Endothelial cell of umbilical vein (primary cell): ENCODE data around the gene SFXN4. TPM values are rescaled to one million over a fixed set of nuclear protein-coding genes. Genes with fewer than 3 reads are reported as not detected.

Source experiments
- BruUV-seq: library from RNA; stranded (reverse); fragments of 400-500 nt; replicated peaks from 2 replicates; lab custom pipeline; 2021; lab: Mats Ljungman, UMichigan
- CTCF ChIA-PET: fragments of 300-600, 350-600 bp; sonication (Branson Sonifier 250); formaldehyde crosslinking; loops from one replicate; lab custom pipeline; 2021; ENCODE audit warnings: antibody characterized with exemption, inconsistent platforms; lab: Charles Lee
- POLR2A ChIA-PET: fragments of 300-600, 350-600 bp; sonication (Branson Sonifier 250); formaldehyde crosslinking; loops from one replicate; lab custom pipeline; 2021; ENCODE audit warnings: antibody characterized with exemption, inconsistent platforms; lab: Charles Lee
- DNase-seq: peaks from one replicate; pipeline ENCODE4 v3.0.0-alpha.2; 2011; ENCODE audit warnings: low read depth, low spot score
- FAIRE-seq: peaks from 2 replicates; lab custom pipeline; 2011; peaks lifted over from hg19 to GRCh38; lab: Jason Lieb, UNC
- H2AFZ ChIP-seq: 2 replicates; pipeline ENCODE4 v1.6.0; 2012; ENCODE audit warnings: low read depth, low read length, control low read depth, inconsistent platforms
- H3K27ac ChIP-seq: 2 replicates; pipeline ENCODE4 v1.5.1; 2011; ENCODE audit warnings: low read depth, mild to moderate bottlenecking, control low read depth, low read length, moderate library complexity; ENCODE audit not compliant: insufficient read depth
- H3K27me3 ChIP-seq, 2 experiments: 2 replicates each; pipeline versions ENCODE4 v1.6.0 to v1.6.1; 2011; ENCODE audit warnings: low read length in 2 of 2, mixed read lengths in 1 of 2; ENCODE audit not compliant: control insufficient read depth in 2 of 2, insufficient read depth in 2 of 2
- H3K36me3 ChIP-seq, 2 experiments: 2 replicates in 1 of 2; 3 replicates in 1 of 2; pipeline ENCODE4 v1.5.1; 2011; ENCODE audit warnings: low read length in 2 of 2, mild to moderate bottlenecking in 1 of 2, moderate library complexity in 1 of 2; ENCODE audit not compliant: control insufficient read depth in 2 of 2, insufficient read depth in 2 of 2; ENCODE audit errors: extremely low read depth in 1 of 2
- H3K4me1 ChIP-seq: 3 replicates; pipeline ENCODE4 v1.5.1; 2011; ENCODE audit warnings: mild to moderate bottlenecking, low read length; ENCODE audit not compliant: control insufficient read depth, insufficient read depth; ENCODE audit errors: extremely low read depth
- H3K4me2 ChIP-seq: 2 replicates; pipeline ENCODE4 v1.6.1; 2011; ENCODE audit warnings: low read length, control low read depth, mixed read lengths; ENCODE audit not compliant: insufficient read depth
- H3K4me3 ChIP-seq, 3 experiments: fragments of 200-600 bp in 1 of 3; sonication (generic), shearing (Covaris generic) in 1 of 3; replicated peaks in 1 of 3; 2 replicates each; pipeline ENCODE4 v1.5.1; 2011 to 2016; ENCODE audit warnings: control low read depth in 3 of 3, low read length in 3 of 3, mild to moderate bottlenecking in 2 of 3, inconsistent platforms in 1 of 3, low read depth in 1 of 3, moderate library complexity in 1 of 3; ENCODE audit not compliant: insufficient read depth in 1 of 3
- H3K79me2 ChIP-seq: 2 replicates; pipeline ENCODE4 v1.6.0; 2012; ENCODE audit warnings: low read length, inconsistent platforms; ENCODE audit not compliant: control insufficient read depth, insufficient read depth
- H3K9ac ChIP-seq: replicated peaks from 2 replicates; pipeline ENCODE3; 2011; ENCODE audit warnings: low read length, control low read depth; ENCODE audit not compliant: insufficient read depth; ENCODE audit errors: extremely low read depth
- H3K9me1 ChIP-seq: replicated peaks from 3 replicates; pipeline ENCODE4 v1.6.0; 2011; ENCODE audit warnings: mild to moderate bottlenecking, low read length; ENCODE audit not compliant: control insufficient read depth, insufficient read depth; ENCODE audit errors: extremely low read depth
- H3K9me3 ChIP-seq: replicated peaks from 2 replicates; pipeline ENCODE4 v1.5.1; 2012; ENCODE audit warnings: low read length, inconsistent platforms; ENCODE audit not compliant: control insufficient read depth, insufficient read depth
- H4K20me1 ChIP-seq: replicated peaks from 2 replicates; pipeline ENCODE3; 2011; ENCODE audit warnings: mild to moderate bottlenecking, low read length; ENCODE audit not compliant: control insufficient read depth, insufficient read depth; ENCODE audit errors: extremely low read depth
- EZH2 ChIP-seq: IDR thresholded peaks from 2 replicates; pipeline ENCODE4 v1.6.1; 2012; ENCODE audit warnings: borderline replicate concordance, low read depth, mild to moderate bottlenecking, moderate library complexity, low read length, inconsistent platforms; ENCODE audit not compliant: severe bottlenecking
- FOS ChIP-seq: IDR thresholded peaks from 2 replicates; pipeline ENCODE4 v1.6.1; 2011; ENCODE audit warnings: mild to moderate bottlenecking, low read length, moderate library complexity, borderline replicate concordance; ENCODE audit not compliant: insufficient read depth
- GATA2 ChIP-seq: IDR thresholded peaks from 2 replicates; pipeline ENCODE4 v1.7.0; 2011; ENCODE audit warnings: low read depth, mild to moderate bottlenecking, moderate library complexity, mixed read lengths, low read length; ENCODE audit not compliant: insufficient read length, insufficient read depth
- JUN ChIP-seq: IDR thresholded peaks from 2 replicates; pipeline ENCODE4 v1.6.1; 2011; ENCODE audit warnings: borderline replicate concordance, low read depth; ENCODE audit not compliant: insufficient read length, insufficient read depth
- MAX ChIP-seq: IDR thresholded peaks from 2 replicates; pipeline ENCODE4 v1.6.1; 2011; ENCODE audit not compliant: insufficient read depth, insufficient read length
- MYC ChIP-seq: IDR thresholded peaks from one replicate; pipeline ENCODE4 v1.6.1; 2011; ENCODE audit warnings: mild to moderate bottlenecking, low read depth, low read length
- POLR2A ChIP-seq: IDR thresholded peaks from 2 replicates; pipeline ENCODE4 v1.6.1; 2012; ENCODE audit warnings: low read depth, mild to moderate bottlenecking, control low read depth, low read length
- POLR2AphosphoS5 ChIP-seq: IDR thresholded peaks from 2 replicates; pipeline ENCODE4 v1.6.1; 2012; ENCODE audit warnings: low read depth, mild to moderate bottlenecking, control low read depth, low read length, moderate library complexity; ENCODE audit not compliant: insufficient read depth
- dilution Hi-C: fragments of 300-500 bp; cut with MboI; formaldehyde crosslinking; loops from one replicate; pipeline ENCODE4 v1.15.0; 2019; ENCODE audit warnings: low sequenced_read_pairs; ENCODE audit not compliant: extremely low pct_ligation_motif_present
- intact Hi-C: fragments of 100-400 bp; cut with micrococcal nuclease; formaldehyde crosslinking; loops from one replicate; pipeline ENCODE4 v1.10.0; 2022
- polyA plus RNA-seq, 4 experiments: library from polyadenylated mRNA; depleted of rRNA in 3 of 4; stranded (reverse) in 3 of 4; unstranded in 1 of 4; fragments of >200 nt; gene quantifications; 2 replicates each; pipeline versions ENCODE4 v1.2.1 to v1.2.3, GENCODE V29; 2011 to 2012; ENCODE audit warnings: missing spikeins in 1 of 4
- total RNA-seq: library from RNA; stranded (reverse); gene quantifications from 2 replicates; pipeline ENCODE4 v1.2.3, GENCODE V29; 2021
- TF ChIP-seq, protein P1 (sequence below), 2 donors: IDR thresholded peaks; 1 replicate in 1 of 2; 2 replicates in 1 of 2; pipeline ENCODE4 v1.5.1; 2011; ENCODE audit warnings: low read length in 2 of 2, mild to moderate bottlenecking in 2 of 2, moderate library complexity in 2 of 2, control low read depth in 1 of 2, inconsistent platforms in 1 of 2, low read depth in 1 of 2; ENCODE audit not compliant: insufficient read depth in 1 of 2; ENCODE audit errors: extremely low read depth in 1 of 2

SFXN4 gene
- total and polyA plus RNA-seq, 2 donors (not counting 3 experiments of a cell fraction or from before 2014, with no cell fraction given), result 11.1 to 14.5 TPM

GRCh38 chr10:119211625-119212441 is 46.3 kb upstream of the SFXN4 start:
- H3K27ac ChIP-seq, result peak overlapping the region; percentile 36
- peak overlapping the region; percentile 4 for H2AFZ ChIP-seq
- peak overlapping the region; percentile 94 for H3K4me2 ChIP-seq
- ChIA-PET CTCF (interaction anchor here (0.6 to 8.6 kb wide), 16 partner anchors 11 to 391 kb away, joined by 3 to 180 read pairs (median 4); no protein-coding TSS in a partner anchor), POLR2A (interaction anchor here (0.6 kb wide), 1 partner anchor 90 kb away, joined by 3 read pairs; no protein-coding TSS in a partner anchor)
- peak; percentile 45 for DNase-seq
- intact Hi-C loops (no loop called here), dilution Hi-C loops (no loop called here)
- H4K20me1 ChIP-seq, result no peaks in the 10 kb centered on the region
- H3K36me3 ChIP-seq, result no peaks in the 10 kb centered on the region
- H3K9me1 ChIP-seq, result no peaks in the 10 kb centered on the region
- H3K9me3 ChIP-seq, result no peaks in the 10 kb centered on the region
- TF ChIP-seq JUN (no peak), MYC (no peak), GATA2 (peak; percentile 73)
- no peaks in the 10 kb centered on the region for H3K27me3 ChIP-seq
- BruUV-seq, result no TSS peak
- H3K4me3 ChIP-seq, result peak overlapping the region in 1 of 3 experiments; percentile 5
- H3K79me2 ChIP-seq, result peaks cover 24% of the 10 kb centered on the region
- FAIRE-seq, result no peak
- peaks cover 35% of the 10 kb centered on the region for H3K4me1 ChIP-seq
- peak overlapping the region; percentile 0 for H3K9ac ChIP-seq

DNA sequence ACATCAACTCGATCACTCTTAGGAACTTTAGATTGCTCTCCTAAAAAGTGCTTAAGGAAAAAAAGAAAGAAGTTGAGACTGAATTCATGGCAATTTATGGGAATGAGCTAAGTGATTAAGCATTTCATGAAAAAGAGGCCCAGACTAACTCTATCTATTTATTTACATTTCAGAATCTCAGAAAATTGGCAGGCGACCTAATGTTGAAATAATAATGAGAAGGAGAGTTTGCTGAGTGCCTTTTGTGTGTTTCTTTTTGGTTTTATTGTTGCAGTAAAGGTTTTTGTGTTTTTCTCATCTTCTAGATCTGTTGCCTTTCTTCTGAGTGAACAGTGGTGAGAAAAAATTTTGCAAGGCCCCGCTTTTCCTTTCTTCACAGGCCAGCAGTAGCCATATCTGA is 45.7 kb upstream of the SFXN4 start:
- Histone ChIP-seq H3K9me1 (no peaks in the 10 kb centered on the region), H3K79me2 (peaks cover 24% of the 10 kb centered on the region), H3K27me3 (no peaks in the 10 kb centered on the region), H3K4me2 (peak overlapping the region; percentile 94), H3K27ac (peak overlapping the region; percentile 36), H3K36me3 (no peaks in the 10 kb centered on the region), H3K9ac (peak overlapping the region; percentile 83), H3K9me3 (no peaks in the 10 kb centered on the region), H4K20me1 (no peaks in the 10 kb centered on the region), H3K4me3 (no peak overlapping the region), H3K4me1 (peaks cover 39% of the 10 kb centered on the region), H2AFZ (no peak overlapping the region)
- dilution Hi-C loops, result no loop called here
- POLR2A ChIA-PET, result no interaction called here
- DNase-seq (peak; percentile 77), FAIRE-seq (peak; percentile 4)
- no TSS peak for BruUV-seq
- no peak for TF ChIP-seq POLR2A
- TF ChIP-seq POLR2AphosphoS5, result no peak
- TF ChIP-seq GATA2, result no peak
- no peak for TF ChIP-seq MYC
- no peak for TF ChIP-seq JUN
- TF ChIP-seq MAX, result no peak
- TF ChIP-seq EZH2, result no peak
- TF ChIP-seq, protein P1, sequence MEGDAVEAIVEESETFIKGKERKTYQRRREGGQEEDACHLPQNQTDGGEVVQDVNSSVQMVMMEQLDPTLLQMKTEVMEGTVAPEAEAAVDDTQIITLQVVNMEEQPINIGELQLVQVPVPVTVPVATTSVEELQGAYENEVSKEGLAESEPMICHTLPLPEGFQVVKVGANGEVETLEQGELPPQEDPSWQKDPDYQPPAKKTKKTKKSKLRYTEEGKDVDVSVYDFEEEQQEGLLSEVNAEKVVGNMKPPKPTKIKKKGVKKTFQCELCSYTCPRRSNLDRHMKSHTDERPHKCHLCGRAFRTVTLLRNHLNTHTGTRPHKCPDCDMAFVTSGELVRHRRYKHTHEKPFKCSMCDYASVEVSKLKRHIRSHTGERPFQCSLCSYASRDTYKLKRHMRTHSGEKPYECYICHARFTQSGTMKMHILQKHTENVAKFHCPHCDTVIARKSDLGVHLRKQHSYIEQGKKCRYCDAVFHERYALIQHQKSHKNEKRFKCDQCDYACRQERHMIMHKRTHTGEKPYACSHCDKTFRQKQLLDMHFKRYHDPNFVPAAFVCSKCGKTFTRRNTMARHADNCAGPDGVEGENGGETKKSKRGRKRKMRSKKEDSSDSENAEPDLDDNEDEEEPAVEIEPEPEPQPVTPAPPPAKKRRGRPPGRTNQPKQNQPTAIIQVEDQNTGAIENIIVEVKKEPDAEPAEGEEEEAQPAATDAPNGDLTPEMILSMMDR (IDR thresholded peaks at IDR 0.05; ENCODE audit: extremely low read depth in 1 of 2, insufficient read depth in 1 of 2, low read depth in 1 of 2, low read length in 2 of 2), result no peak
- no peak for TF ChIP-seq FOS
- intact Hi-C loops, result no loop called here
- CTCF ChIA-PET, result interaction anchor here (0.6 to 8.6 kb wide), 16 partner anchors 12 to 391 kb away, joined by 3 to 180 read pairs (median 5); no protein-coding TSS in a partner anchor
